GM18502 (cell line): ENCODE data around the gene CROCC2.

ENCODE experiments used
- ATAC-seq: cut with Tn5 transposase; IDR thresholded peaks from one replicate; pipeline ENCODE4 v1.9.1; 2021; ENCODE audit warnings: mild to moderate bottlenecking; ENCODE audit not compliant: unreplicated experiment, poor library complexity

CROCC2 gene

GRCh38 chr2:241029599-241030332, 123.6 kb downstream of the CROCC2 start:
- no peak for ATAC-seq

GRCh38 chr2:241030333-241030680, 124.2 kb downstream of the CROCC2 start:
- ATAC-seq, result no peak

GRCh38 chr2:241030883-241031282, 124.7 kb downstream of the CROCC2 start:
- no peak for ATAC-seq

GRCh38 chr2:241031436-241032165, 125.5 kb downstream of the CROCC2 start:
- ATAC-seq, result no peak

- no peak for ATAC-seq
Observed at GRCh38 chr2:241033336-241033987, 127.3 kb downstream of the CROCC2 start.

- no peak for ATAC-seq
Observed at GRCh38 chr2:241033994-241034393, 127.9 kb downstream of the CROCC2 start.

- no peak for ATAC-seq
Observed at GRCh38 chr2:241034490-241035141, 128.5 kb downstream of the CROCC2 start.

- no peak for ATAC-seq
Observed at GRCh38 chr2:241035142-241035817, 129.1 kb downstream of the CROCC2 start.

GRCh38 chr2:241035818-241036396, 129.8 kb downstream of the CROCC2 start:
- peak; percentile 2 for ATAC-seq

- peak; percentile 75 for ATAC-seq
Observed at GRCh38 chr2:241036397-241036963, 130.3 kb downstream of the CROCC2 start.

GRCh38 chr2:241036964-241037421, 130.9 kb downstream of the CROCC2 start:
- ATAC-seq, result peak; percentile 22

GRCh38 chr2:241037498-241037897, 131.4 kb downstream of the CROCC2 start:
- ATAC-seq, result no peak

GRCh38 chr2:241038374-241039180, 132.4 kb downstream of the CROCC2 start:
- ATAC-seq, result no peak

- ATAC-seq, result no peak
Observed at GRCh38 chr2:241039416-241039815, 133.3 kb downstream of the CROCC2 start.

GRCh38 chr2:241040081-241040803, 134.1 kb downstream of the CROCC2 start:
- ATAC-seq, result no peak

GRCh38 chr2:241041589-241042158, 135.5 kb downstream of the CROCC2 start:
- peak; percentile 72 for ATAC-seq
